Inferior parietal cortex (tissue), 1 donor: Measurements from ENCODE around the gene PRSS53.
A peak's percentile ranks its signal among the peaks of the same experiment; 100 is the strongest.

Experiments used
- DNase-seq: peaks from one replicate; pipeline ENCODE4 v3.0.0-alpha.2; 2016; ENCODE audit errors: extremely low spot score

PRSS53 gene

DNA sequence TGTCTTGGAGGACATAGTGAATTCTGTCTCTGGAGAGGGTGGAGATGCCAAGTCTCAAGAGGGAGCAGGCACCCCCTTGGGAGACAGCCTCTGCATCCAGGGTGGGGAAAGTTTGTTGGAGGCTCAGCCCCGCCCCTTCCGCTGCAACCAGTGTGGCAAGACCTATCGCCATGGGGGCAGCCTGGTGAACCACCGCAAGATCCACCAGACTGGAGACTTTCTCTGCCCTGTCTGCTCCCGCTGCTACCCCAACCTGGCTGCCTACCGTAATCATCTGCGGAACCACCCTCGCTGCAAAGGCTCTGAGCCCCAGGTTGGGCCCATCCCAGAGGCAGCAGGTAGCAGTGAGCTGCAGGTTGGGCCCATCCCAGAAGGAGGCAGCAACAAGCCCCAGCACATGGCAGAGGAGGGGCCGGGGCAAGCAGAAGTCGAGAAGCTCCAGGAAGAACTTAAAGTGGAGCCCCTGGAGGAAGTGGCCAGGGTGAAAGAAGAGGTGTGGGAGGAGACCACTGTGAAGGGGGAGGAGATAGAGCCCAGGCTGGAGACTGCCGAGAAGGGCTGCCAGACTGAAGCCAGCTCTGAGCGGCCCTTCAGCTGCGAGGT is 9.3 kb downstream of the PRSS53 start:
- DNase-seq = no peak

GRCh38 chr16:31078597-31079341 is 10.0 kb downstream of the PRSS53 start:
- no peak for DNase-seq

DNA sequence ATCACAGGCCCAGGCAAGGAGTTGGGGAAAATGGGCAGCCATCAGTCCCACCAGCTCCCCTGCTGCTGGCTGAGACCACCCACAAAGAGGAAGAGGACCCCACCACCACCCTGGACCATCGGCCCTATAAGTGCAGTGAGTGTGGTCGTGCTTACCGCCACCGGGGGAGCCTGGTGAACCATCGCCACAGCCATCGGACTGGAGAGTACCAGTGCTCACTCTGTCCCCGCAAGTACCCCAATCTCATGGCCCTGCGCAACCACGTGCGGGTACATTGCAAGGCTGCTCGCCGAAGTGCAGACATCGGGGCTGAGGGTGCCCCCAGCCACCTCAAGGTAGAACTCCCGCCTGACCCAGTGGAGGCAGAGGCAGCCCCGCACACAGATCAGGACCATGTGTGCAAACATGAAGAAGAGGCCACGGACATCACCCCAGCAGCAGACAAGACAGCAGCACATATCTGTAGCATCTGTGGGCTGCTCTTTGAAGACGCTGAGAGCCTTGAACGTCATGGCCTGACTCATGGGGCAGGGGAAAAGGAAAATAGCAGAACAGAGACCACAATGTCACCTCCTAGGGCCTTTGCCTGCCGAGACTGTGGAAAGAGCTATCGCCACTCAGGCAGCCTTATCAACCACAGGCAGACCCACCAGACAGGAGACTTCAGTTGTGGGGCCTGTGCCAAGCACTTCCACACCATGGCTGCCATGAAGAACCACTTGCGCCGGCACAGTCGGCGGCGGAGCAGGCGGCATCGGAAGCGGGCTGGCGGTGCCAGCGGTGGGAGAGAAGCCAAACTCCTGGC is 10.9 kb downstream of the PRSS53 start:
- no peak for DNase-seq

DNA sequence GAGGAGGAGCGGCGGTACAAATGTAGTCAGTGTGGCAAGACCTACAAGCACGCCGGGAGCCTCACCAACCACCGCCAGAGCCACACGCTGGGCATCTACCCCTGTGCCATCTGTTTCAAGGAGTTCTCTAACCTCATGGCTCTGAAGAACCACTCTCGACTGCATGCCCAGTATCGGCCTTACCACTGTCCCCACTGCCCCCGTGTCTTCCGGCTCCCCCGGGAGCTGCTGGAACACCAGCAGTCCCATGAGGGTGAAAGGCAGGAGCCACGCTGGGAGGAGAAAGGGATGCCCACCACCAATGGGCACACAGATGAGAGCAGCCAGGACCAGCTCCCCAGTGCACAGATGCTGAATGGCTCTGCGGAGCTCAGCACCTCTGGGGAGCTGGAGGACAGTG is 11.7 kb downstream of the PRSS53 start:
- no peak for DNase-seq

- no peak for DNase-seq
Measured at GRCh38 chr16:31076319-31076718, 12.4 kb downstream of the PRSS53 start.

DNA sequence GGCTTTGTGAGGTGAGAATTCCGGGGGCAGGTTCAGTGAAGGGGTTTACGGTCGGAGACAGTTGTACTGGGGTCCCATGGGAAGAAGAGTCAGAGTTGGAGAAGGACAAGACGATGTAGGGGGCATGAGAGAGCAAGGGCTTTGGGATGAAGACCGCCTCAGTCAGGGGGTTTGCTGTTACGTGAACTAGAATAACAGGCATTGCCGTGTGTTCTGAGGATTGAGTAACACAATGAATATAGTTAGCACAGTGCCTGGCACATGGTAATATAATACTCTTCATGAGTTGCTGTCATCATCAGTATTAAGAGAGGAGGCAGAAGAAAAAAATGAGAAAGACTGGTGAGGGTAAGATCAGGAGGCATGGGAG is 13.9 kb downstream of the PRSS53 start:
- DNase-seq = no peak

DNA sequence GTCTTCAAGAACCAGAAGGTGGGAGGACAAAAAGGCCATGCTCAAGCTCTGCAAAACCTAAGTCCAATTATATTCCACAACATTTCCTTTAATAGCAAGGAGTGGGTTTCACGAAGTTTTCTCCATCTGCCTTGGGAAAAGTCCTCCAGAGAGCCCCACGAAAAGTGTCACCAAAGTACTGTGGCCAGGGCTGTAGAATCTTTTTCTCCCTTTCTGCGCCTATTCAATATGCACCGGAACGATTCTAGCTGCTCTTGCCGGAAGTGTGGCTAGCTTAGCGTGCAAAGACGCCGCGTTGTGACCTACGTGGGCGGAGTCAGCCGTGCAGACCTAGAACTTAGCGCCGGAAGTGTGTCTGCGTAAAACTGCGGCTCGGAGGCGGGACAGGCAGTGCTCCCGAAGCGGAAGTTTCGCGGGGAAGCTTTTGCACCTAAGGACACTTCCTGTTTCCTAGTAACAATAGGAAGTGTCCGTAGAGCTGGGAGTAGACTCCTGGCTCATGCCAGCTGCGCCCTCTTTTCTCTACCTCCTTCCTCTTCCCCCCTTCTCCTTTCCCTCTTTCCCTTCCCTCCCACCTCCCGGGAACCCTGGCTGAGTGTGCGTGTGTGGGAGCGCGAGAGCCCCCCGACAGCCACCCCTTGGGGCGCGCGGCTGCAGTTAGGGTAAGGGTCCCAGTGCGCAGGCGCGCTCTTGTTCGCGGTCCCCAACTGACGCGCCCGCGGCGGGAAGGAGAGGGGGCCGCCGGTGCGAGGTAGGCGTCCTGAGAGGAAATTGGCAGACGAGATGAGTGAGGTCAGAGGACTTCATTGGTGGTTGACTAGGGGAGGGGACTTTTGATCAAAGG is 14.6 kb downstream of the PRSS53 start, which contains the start of the genes ZNF646 and ZNF668:
TSS of gene ZNF646 (plus strand) at position 453 of the 844 bp plus-strand sequence. CDS start 1,903 bp downstream, outside the sequence.
TSS of gene ZNF668 (minus strand) at position 271 of the 844 bp plus-strand sequence. CDS start 9,781 bp downstream, outside the sequence.
- peak; percentile 99 for DNase-seq

GRCh38 chr16:31073142-31073969 is 15.4 kb downstream of the PRSS53 start:
- DNase-seq = peak; percentile 87

- DNase-seq = peak; percentile 29
Measured at GRCh38 chr16:31072540-31073141, 16.1 kb downstream of the PRSS53 start.

DNA sequence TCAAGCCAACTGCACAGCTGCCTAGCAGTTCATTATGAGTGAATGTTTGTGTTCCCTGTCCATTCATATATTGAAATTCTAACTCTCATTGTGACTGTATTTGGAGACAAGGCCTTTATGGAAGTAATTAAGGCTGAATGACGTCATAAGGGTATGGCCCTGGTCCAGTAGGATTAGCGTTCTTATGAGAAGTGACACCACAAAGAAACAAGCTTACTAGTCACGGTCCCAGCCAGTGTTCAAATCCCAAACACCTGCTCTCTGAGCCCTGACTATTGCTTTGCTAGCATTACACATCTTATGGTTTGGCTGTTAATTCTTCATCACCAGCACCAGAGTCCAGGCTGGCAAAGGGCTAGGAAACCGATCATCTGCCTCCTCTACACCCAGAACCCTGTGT is 16.9 kb downstream of the PRSS53 start:
- DNase-seq = no peak

DNA sequence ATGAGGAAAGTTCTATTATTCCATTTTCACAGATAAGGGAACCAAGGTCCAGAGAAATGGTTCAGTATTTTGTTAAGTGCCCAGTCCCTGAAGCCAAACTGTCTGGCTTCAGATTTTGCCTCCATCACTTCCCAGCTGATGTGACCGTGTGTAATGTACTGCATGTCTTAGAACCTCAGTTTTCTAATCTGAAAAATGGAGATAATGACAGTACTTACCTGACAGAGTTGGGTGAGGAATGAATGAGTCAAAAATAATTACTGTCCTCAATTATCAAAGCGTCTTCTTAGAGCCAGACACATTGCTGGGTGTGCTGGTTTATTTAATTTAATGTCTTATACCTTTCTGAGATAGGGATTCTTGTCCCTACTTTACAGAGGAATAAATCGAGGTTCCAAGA is 21.4 kb downstream of the PRSS53 start:
- no peak for DNase-seq

- no peak for DNase-seq
Measured at GRCh38 chr16:31064882-31065461, 23.8 kb downstream of the PRSS53 start.

DNA sequence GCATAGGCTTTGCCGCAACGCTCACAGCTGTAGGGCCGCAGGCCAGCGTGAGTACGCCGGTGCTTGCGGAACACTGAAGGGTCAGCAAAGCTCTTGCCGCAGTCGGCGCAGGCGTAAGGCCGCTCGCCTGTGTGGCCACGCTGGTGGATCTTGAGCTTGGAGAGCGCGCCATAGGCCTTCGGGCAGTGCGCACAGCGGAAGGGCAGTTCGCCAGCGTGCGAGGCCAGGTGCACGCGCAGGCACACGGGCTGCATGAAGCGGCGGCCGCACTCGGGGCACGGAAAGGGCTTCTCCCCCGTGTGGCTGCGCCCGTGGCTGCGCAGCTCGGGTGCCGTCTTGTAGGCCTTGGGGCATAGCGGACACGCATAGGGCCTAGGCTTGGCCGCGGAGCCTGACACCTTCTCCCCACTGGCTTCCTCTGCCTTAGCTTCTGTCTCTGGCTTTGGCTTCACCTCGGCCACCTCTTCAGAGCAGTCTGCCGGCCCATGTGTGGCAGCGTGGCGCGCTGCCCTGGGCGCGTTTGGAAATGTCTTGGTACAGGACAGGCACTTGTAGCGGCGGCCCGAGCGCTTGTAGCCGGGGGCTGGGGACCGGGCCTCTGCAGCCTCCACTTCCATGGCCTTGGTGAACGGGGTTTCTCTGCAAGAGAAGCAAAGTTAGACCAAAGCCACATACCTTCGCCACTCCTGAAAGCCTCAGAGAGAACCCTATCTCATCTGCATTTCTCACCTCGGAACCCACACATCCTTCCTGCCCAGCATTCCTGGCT is 24.7 kb downstream of the PRSS53 start:
- no peak for DNase-seq

DNA sequence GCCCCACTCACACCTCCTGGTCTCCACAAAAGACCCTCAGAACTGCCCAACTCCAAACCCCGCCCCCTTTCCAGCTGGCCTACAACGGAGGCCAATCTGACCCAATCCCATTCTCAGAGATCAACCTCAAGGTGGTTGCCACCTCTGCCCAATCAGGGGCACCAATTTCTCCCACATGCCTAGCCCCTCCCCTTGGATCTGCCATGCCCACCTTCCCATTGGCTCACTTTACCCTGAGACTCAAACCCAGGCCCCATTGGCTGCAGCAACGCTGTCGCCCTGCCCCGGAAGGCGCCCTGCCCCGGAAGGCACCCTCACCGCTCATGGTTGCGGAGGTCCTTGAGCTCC is 25.3 kb downstream of the PRSS53 start:
- DNase-seq = no peak

GRCh38 chr16:31061813-31062440 is 26.8 kb downstream of the PRSS53 start:
- DNase-seq = no peak

DNA sequence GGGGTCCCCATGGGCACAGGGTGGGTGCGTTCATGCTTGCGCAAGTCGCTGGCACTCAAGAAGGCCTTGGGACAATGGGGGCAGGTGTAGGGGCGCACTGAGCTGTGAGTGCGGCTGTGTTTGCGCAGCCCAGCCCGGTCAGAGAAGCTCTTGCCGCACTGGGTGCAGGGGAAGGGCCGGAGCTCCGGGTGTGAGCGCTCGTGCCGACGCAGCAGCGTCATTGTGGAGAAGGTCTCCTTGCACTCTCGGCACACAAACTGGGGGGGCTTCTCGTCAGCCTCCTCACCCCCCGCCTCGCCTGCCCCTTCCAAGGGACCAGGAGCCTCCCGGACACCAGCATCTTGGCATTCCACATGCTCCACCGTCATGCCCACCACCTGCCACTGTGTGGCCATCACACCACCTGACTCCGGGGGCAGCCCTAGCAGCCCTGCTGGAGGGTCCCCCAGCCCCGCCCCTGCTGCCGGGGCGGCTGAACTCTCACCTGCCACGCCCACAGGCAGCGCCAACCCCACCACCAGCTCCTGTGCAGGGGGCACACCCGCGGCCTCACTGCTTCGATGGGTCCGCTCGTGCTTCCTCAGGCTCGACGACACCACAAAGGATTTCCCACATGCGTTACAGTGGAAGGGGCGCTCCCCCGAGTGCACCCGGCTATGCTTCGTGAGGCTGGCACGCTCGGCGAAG is 27.5 kb downstream of the PRSS53 start:
- DNase-seq = no peak

GRCh38 chr16:31055613-31056012 is 33.1 kb downstream of the PRSS53 start:
- no peak for DNase-seq

GRCh38 chr16:31052114-31052513 is 36.6 kb downstream of the PRSS53 start:
- DNase-seq = no peak
